NCI-H345 treated with DMSO at 0.1 percent for 48 hours (cell line): ENCODE results near the gene FAM110A.
"Not testable (repeated sequence)": the region's sequence is repeated elsewhere in the genome, so short reads cannot be mapped to it uniquely, and the experiment has no call there.

Experiments
- DNase-seq: peaks from one replicate; lab custom pipeline; 2025; ENCODE audit not compliant: unreplicated experiment; lab: John Stamatoyannopoulos, UW

Gene FAM110A

DNA sequence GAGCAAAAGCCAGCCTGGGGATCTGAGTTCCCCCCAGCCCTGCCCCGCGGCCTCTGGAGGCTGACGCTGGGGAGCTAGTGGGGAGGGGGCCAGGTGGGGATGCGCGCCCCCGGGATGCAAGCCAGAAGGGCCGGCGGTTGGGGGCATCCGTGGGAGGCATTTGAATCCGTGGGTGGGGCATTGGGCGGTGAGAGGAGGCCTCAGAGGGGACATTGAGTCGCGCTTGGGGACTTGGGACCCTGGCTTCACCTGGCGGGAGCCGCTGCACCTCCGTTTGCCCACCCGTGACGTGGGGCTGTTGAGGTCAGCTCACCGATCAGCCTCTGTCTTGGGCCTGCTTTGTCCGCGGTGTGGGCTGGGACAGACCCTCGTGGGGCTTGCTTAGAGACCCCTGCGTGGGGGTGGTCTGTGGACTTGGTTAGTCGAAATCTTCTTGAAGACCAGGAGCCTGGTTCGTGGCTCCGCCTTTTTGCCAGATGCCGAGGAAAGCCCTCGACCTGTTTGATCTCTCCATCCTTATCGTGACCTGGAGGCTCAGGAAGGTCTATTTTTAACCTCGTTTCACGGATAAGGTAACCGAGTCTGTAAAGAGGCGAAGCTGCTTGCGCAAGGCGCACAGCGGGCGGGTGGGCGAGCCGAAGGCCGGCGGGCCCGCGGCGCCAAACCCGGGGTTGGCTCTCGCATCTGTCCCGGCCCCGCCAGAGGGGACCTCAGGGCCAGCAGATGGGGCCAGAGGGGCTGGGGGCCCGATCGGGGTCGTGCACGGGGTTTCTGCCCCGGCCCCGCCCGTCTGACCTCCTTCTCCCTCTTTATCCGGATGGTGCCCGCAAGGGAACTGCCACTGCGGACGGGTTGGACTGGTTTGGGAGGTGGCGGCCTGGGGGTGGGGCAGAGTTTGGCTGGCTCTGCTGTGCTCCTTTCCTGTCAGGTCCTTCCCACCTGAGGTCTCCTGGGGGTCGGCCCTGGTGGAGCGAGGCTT, 8.3 kb downstream of the FAM110A start:
- no peak for DNase-seq

DNA sequence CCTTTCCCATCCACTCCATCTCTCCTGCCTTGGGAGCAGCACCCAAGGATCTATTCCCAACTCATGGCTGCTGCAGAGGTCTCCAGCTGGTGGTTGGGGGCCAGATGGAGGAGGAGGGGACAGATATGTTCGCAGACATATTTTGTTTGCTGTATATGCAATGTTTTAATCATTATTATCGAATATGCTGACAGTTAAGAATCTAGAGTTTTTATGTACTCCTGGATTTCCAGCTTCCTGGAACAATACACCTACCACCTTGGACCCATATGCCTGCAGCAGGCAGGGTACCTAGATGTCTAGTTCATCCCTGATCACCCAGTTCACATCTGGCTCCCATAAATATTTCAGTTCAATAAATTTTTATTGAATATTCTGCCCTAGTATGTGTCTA, 9.0 kb downstream of the FAM110A start:
- DNase-seq: no peak

DNA sequence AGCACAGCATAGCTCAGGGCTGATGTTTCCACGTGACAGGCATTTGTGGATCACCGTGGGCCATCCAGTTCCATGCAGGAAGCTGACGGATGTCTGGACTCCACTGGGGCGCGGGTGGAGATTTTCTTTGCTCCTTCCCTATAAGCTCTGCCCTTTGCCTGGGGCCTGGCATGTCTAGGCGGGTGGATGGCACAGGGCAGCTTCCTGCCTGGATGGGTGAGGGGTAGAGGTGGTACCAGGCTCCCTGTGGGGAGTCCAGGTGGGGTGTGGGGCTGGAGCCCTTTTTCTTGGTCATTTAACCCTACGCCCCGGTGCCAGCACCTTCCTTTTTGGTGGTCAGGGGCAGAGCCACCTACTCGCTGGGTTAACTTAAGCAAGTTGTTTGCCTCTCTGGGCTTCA, 10.4 kb downstream of the FAM110A start:
- DNase-seq: no peak

DNA sequence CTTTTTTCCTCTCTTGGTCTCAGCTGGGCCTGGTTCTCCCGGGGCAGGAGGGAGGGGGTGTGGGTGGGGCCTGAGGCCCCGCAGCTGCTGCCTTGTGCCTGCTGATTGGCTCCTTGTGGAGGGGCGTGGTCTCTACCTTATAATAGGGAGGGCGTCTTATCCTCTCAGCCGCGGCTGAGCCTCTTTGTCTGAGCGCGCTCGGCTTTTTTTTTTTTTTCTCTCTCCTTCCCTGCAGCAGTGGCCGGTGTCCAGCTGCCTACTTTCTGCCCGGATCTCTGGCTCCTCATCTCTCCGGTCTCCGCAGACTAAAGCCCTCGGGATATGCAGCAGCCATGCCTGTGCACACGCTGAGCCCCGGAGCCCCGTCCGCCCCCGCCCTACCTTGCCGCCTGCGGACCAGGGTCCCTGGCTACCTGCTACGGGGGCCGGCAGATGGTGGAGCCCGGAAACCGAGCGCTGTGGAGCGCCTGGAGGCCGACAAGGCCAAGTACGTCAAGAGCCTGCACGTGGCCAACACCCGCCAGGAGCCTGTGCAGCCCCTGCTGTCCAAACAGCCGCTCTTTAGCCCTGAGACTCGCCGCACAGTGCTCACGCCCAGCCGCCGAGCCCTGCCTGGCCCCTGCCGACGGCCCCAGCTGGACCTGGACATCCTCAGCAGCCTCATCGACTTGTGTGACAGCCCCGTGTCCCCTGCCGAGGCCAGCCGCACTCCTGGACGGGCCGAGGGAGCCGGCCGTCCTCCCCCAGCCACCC, 11.1 kb downstream of the FAM110A start:
- peak; percentile 91 for DNase-seq

DNA sequence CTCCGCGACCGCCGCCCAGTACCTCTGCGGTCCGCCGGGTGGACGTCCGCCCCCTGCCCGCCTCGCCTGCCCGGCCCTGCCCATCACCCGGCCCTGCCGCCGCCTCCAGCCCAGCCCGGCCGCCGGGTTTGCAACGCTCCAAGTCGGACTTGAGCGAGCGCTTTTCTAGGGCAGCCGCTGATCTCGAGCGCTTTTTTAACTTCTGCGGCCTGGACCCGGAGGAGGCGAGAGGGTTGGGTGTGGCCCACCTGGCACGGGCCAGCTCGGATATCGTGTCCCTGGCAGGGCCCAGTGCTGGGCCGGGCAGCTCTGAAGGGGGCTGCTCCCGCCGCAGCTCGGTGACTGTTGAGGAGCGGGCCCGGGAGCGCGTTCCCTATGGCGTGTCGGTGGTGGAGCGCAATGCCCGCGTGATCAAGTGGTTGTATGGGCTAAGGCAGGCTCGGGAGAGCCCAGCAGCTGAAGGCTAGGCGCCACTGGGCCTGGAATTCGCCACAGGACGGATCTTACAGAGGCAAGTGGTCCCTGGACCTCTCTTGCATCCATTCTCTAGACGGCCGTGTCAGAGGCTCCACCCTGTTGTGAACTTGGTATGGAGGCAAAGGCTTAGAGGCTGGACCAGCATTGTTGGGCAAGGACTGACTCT, 11.8 kb downstream of the FAM110A start:
- no peak for DNase-seq

DNA sequence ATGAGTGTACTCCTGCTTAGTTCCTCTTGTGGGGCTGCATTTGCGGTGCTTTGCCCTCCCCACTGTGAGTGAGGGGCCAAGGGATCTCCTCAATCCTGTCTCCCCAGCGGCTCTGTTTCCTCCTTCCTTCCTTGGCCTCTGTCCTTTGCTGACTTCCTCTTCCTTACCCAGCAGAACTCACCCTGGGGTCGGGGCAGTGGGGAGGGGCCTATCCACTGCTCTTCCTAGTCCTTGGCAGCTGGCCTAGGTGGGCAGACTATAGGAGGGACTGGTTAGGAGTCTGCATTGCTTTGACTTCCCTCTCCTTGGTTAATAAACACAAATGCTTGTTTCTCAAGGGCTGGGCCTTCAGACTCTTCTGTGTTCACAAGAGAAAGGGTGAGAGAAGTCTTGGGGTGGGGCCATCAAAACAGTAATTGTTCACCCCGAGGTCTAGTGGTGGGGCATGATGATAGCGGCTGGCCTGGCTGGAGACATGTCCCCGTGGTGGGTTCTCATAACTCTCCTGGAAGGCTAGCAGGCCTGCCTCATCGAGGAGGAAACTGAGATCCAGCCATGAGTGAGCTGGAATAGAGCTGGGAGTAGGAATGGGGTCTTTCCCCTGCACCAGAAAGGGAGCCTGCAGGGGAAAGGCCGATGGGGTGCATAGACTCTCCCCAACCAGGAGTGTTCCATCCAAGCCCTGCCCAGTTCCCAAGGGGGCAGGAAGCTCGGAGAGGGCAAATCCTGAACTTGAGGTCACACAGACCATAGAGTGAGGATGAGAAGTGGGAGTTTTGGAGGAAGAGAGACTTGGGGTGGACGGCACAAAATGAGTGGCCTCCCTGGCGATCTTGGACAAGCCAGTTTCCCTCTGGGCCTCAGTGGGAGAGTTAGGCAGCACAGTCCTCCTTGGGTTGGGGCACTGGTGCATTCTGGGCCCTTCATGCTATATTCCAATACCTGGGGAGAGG, 12.7 kb downstream of the FAM110A start:
- no peak for DNase-seq

DNA sequence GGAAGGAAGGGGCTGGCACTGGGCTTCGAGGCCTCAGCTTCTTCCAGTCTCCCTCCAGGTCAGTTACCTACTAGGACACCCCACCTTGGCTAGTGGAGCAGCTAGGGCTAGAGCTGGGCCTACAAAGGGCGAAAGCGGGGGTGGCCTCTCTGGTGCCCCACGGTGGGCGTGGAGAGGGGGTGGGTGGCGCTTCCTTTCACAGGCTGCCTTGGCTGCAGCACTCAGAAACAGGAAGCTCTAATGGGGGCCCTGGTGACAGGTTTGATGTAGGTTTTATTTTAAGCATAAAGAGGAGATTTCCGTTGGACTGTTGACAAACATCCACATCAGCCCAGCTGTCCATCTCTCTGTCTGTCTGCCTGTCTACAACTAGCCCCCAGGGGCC, 13.4 kb downstream of the FAM110A start:
- no peak for DNase-seq

DNA sequence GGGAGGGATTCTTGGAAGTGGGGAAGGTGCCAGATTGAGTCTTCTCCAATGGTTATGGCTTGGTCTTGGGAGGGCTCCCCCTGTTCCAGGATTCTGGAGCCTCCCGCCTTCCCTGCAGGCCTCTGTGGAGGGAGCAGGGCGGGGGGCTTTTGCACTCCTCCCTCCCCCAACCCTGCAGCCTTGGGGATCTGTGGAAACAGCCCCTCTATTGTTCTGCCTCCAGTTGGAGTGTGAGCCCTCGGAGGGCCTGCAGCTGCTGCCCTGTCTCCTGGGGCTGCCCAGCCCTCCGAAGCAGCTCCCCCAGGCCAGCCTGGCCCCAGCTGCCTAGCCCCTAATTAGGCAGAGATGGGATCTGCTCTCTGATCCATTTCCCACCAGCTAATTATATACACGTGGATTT, 14.7 kb downstream of the FAM110A start:
- DNase-seq: no peak

DNA sequence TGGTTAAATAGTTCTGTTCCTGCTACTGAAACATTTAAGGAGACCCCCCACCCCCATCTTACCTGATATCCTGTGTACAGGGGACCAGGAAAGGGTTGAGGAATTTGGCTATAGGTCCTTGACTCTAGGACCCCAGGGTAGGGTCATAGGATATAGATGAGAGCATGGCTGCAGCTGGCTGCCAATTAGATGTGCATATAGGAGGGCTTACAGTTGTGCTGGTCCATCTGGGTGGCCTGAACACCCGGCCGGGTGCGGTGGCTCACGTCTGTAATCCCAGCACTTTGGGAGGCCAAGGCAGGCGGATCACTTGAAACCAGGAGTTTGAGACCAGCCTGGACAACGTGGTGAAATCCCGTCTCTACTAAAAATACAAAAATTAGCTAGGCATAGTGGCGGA, 15.2 kb downstream of the FAM110A start:
- DNase-seq: not testable (repeated sequence)

DNA sequence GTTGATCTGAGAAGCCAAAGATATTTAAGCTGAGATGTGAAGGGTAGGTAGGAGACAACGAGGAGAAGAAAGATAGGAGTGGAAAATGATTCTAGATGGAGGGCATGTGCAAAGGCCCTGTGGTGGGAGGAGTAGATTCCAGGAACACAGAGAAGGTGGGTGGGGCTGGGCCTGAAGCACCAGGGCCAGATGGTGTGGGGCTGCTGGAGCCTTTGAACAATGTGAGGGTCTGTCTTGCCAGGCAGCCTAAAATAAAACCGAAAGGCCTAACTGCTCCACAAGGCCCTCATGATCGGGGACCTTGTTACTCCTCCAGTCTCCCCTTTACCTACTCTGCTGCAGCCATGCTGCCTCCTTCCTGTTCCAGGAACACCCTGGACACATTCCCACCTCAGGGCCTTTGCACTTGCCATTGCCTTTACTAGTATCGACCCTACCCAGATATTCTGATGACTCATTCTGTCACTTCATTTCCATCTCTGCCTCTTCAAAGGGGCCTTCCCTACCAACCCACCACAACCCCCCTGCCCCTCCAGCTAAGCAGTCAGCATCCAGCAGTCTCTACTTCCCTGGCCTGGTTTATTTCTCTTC, 20.0 kb downstream of the FAM110A start:
- DNase-seq: no peak

DNA sequence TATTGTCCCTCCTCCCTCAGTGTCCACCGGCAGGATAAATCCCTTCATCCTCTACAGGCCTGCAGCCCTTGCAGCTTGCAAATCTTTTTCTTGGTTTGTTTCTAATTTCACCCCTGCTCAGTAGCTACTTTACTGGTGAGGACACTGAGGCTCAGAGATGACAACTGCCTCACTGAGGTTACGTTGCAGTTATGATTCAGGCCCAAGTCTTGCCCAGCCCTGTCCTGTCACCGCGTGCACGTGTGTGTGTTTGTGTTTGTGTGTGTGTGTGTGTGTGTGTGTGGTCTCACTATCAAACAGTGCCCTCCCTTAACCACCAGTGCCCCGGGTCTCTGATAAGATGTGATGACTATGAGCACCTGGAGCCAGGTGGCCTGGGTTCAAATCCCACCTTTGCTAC, 21.1 kb downstream of the FAM110A start:
- no peak for DNase-seq

DNA sequence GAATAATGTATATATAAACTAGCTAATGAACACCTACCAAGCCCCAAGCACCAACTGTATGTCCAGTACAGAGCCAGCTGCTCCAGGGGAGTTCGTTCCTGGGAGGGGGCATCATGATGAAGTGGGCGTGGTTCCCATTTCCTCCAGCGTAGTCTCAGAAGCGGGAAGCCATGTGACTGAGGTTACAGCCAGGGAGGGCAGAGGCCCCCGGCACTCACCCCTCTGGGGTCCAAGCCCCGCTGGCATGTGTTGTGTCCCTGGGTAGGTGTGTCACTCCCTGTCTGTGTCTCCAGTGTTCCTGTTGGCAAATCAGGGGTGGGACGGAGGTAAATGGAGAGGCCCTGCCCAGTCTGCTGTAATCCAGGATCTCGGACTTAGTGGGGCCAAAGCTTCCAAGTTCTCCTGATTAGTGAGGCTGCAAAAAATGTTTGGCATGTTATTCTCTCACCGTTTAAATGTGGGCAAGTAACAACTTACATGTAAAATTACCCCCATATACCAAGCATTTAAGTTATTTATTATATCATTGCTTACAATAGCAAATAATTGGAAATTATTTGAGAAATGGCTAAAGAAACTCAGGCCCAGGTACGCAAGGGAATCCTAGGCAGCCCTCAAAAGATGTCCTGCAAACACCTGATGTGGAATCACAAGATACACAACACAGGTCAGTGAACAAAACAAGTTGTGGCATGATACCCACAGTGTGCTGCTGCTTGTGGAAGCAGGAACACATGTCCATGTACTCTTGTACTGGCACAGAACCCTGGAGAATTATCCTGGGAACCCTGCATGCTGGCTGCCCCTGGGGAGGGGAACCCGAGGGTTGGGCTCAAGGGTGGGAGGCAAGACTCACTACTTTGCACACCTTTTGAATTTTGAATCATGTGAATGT, 22.2 kb downstream of the FAM110A start:
- no peak for DNase-seq

DNA sequence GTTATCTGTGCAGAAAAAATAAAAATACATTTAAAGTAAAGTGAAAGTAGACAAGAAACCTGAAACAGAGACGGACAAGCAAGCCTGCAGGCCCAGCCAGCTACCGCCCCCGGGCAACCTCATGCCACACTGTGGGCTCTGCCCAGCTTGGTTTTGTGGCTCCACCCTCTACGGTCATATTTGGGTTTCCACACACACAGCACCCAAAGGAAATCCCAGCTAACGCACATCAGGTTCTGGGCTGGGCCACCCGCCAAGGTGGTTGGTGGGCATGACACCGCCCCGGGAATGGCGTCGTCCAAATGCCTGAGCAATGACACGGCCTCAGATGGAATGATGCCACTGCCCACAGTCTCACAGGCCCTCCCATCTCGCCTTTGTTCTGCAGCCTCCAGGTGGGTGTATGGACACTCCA, 22.9 kb downstream of the FAM110A start:
- no peak for DNase-seq

DNA sequence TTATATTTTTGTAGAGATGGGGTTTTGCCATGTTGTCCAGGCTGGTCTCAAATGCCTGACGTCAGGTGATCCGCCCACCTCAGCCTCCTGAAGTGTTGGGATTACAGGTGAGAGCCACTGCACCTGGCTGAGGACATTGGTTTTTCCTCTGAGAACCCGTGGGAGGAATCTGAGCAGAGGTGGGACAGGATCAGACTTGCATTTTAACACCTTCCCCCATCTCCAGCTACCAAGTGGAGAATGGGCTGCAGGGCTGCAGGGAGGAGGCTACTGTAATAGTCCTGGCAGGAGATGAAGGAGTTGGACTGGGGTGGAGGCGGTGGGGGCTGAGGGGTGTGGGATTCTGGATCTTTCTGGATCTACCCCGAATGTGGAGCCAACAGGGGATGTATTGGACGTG, 24.5 kb downstream of the FAM110A start:
- DNase-seq: no peak

DNA sequence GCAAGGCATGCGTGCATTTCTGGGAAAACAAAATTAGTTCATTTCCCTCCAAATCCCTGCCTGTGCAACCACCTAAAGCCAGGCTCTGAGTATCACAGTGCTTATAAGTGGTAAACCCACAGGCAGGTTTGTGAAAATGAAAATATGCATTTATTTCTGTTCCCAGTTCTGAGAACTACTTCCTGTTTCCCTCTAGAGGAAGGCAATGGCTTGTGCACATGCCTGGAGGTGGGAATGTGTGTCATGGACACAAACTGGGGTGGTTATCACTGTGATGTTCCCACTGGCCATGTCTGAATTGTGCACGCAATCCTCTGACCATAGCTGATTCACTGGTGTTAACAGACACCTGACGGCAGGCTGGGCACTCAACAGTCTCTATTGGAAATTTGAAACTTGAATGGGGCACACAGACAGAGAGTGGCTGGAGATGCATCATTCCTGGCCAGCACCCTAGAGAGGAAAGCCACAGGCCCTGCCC, 26.3 kb downstream of the FAM110A start:
- DNase-seq: no peak

DNA sequence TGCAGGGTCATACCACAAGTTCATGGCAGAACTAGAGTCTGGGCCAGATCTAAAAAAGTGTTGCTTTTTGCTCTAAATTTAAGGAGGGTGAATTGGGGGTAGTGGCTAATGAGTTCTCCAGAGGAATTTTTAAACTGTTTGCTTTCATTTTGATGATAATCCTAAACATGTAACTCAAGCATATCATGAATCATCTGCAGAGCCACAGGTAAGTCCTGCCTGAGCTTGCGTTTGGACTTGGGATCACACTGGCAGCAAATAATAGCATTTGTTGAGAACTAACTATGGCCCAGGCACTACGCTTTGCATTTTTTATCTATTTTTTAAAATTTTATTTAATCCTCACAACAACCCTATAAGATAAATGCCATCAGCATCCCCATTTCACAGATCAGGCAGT, 27.4 kb downstream of the FAM110A start:
- no peak for DNase-seq

DNA sequence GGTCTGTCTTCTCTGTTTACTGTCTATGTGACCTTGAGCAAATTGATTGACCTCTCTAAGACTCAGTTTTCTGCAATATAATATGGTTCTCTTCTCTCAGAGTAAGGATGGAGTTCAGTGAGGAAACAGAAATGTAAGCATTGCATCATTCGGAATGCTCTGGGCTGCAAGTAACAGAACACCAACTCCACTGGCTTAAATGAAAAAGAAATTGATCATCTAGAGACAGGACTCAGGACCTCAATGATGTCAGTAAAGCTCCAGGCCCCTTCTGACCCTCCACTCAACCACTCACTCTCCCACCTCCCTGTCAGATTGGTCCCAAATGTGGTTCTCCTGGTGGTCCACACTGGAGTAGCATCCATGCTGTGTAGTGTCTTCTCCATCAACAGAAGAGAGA, 31.9 kb downstream of the FAM110A start:
- no peak for DNase-seq

DNA sequence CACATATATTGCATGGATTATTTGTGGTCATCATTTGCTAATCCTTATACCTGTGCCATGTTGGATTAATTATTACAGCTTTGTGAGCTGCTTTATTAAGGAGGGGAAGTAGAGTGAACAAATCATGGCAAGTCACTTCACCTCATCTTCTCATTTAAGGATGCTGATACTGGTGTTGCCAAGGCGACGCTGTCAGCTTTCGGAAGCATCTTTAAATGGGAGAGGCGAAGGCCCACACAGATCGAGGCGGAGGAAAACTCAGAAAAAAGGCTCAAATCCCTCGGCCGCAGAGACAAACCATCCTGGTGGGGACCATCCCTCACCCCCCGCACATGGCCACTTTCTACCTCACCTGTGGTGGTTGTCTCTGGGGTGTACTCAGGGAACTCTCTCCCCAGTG, 34.8 kb downstream of the FAM110A start:
- DNase-seq: no peak

DNA sequence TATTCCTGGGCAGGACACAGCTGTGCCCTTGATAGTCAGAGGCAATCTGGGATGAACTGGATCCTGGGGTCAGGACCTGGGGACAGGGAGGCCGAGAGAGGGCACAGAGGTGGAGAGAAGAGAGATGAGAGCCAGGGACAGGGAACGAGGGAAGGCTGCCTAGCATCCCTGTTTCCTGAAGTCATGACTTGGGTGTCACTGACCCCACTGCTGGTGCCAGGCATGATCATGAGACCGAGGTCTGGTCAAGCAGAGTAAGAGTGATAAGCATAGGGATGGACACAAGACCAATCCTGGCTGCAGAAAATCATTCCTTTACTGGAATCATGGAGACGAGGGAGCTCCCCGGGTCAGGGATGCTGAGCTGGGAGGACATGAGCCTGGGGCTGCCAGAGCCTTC, 36.1 kb downstream of the FAM110A start:
- no peak for DNase-seq
